GM06990 (cell line): ENCODE data around the gene IL1RL2.

Experiments
- DNase-seq: peaks from one replicate; pipeline ENCODE4 v3.0.0-alpha.2; 2011; ENCODE audit not compliant: insufficient read length; ENCODE audit errors: extremely low read depth
- H3K27me3 ChIP-seq: replicated peaks from 2 replicates; pipeline ENCODE4 v1.6.0; 2011; ENCODE audit warnings: low read length; ENCODE audit not compliant: control insufficient read depth, insufficient read depth
- H3K36me3 ChIP-seq: 2 replicates; pipeline ENCODE4 v1.5.1; 2011; ENCODE audit warnings: low read length; ENCODE audit not compliant: control insufficient read depth, insufficient read depth
- H3K4me3 ChIP-seq: replicated peaks from 2 replicates; pipeline ENCODE4 v1.5.1; 2011; ENCODE audit warnings: low read depth, mild to moderate bottlenecking, control low read depth, low read length
- TF ChIP-seq, protein P1 (sequence below): IDR thresholded peaks from 2 replicates; pipeline ENCODE4 v1.5.1; 2011; ENCODE audit warnings: low read length, control low read depth, mild to moderate bottlenecking, inconsistent platforms; ENCODE audit not compliant: insufficient read depth, poor library complexity, severe bottlenecking

IL1RL2 gene

DNA sequence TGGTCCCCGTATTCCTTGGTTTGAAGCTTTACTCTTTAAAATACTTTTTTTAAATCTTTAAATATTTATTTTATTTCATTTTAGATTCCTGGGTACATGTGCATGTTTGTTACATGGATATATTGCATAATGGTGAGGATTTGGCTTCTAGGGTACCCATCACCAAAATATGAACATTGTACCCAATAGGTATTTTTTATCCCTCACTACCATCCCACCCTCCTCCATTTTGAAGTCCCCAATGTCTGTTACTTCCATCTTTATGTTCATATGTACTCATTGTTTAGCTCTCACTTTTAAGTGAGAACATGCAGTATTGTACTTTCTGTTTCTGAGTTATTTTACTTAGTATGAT is 65.0 kb downstream of the IL1RL2 start:
- DNase-seq = no peak
- Histone ChIP-seq H3K36me3 (no peaks in the 10 kb centered on the region), H3K4me3 (no peak overlapping the region), H3K27me3 (no peaks in the 10 kb centered on the region; the same call in none of the 2 replicates)
- TF ChIP-seq, protein P1, sequence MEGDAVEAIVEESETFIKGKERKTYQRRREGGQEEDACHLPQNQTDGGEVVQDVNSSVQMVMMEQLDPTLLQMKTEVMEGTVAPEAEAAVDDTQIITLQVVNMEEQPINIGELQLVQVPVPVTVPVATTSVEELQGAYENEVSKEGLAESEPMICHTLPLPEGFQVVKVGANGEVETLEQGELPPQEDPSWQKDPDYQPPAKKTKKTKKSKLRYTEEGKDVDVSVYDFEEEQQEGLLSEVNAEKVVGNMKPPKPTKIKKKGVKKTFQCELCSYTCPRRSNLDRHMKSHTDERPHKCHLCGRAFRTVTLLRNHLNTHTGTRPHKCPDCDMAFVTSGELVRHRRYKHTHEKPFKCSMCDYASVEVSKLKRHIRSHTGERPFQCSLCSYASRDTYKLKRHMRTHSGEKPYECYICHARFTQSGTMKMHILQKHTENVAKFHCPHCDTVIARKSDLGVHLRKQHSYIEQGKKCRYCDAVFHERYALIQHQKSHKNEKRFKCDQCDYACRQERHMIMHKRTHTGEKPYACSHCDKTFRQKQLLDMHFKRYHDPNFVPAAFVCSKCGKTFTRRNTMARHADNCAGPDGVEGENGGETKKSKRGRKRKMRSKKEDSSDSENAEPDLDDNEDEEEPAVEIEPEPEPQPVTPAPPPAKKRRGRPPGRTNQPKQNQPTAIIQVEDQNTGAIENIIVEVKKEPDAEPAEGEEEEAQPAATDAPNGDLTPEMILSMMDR = no peak

DNA sequence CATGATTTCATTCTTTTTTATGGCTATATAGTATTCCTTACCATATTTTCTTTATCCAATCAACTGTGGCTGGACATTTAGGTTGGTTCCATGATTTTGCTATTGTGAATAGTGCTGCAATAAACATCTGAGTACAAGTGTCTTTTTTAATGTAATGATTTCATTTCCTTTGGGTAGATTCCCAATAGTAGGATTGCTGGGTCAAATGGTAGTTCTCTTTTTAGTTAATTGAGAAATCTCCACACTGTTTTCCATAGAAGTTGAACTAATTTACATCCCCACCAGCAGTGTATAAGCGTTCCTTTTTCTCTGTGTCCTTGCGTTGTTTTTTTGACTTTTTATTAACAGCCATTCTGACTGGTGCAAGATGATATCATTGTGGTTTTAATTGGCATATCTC is 65.4 kb downstream of the IL1RL2 start:
- DNase-seq = no peak
- H3K4me3 ChIP-seq = no peak overlapping the region
- no peaks in the 10 kb centered on the region for H3K36me3 ChIP-seq
- TF ChIP-seq, protein P1 = no peak
- H3K27me3 ChIP-seq = no peaks in the 10 kb centered on the region; the same call in none of the 2 replicates

DNA sequence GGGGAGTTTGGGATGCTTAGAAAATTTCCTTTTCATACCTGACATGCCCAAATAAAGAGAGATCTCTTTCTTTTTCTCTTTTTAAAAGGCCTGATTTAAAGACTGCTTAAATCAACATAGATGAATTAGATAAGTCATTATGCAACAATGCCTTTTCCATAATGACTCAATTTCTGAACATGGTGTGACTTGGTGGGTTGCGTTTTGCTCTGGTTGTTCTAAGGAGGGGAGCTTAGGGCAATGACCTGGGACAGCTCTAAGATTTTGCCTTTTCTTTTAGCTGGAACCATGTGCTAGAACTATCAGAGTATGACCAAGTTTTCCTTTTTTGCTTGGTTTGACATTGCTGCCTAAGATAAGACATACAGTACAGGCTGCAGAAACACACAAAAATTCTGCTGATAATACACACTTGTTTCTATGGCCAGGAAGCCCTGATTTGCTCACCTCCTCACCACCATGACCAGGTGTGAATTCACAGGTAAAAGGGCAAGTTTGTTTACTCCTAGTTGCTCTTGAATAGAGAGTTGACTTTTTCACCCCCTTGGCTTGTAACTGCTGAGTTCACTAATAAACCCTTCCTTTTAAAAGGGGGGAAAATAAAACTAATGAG is 66.4 kb downstream of the IL1RL2 start:
- no peak for DNase-seq
- TF ChIP-seq, protein P1 = no peak
- no peak overlapping the region for H3K4me3 ChIP-seq

DNA sequence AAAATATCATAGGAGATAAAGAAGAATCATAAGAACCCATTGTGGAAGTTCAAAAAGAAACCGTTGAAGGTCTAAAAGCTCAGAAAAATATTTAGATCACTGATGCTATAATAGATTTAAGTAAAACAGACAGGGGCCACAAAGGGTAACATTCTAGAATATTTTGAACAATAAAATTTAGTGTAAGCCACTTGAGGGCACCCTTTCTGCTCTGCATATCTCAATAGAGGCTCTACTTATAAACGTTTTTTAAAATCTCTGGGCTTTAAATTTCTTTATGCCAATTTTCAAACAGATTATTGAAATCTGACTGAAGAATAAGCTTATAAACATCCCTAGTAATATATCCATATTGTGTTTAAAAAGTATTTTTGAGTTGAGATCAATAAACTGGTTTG is 66.9 kb downstream of the IL1RL2 start:
- no peak overlapping the region for H3K4me3 ChIP-seq
- H3K27me3 ChIP-seq = peaks cover 1% of the 10 kb centered on the region
- no peaks in the 10 kb centered on the region for H3K36me3 ChIP-seq
- no peak for DNase-seq
- TF ChIP-seq, protein P1 = peak; percentile 32

More for the DNA sequence above, 66.4 kb downstream of the IL1RL2 start:
- Histone ChIP-seq H3K36me3 (no peaks in the 10 kb centered on the region), H3K27me3 (peaks cover 1% of the 10 kb centered on the region)

DNA sequence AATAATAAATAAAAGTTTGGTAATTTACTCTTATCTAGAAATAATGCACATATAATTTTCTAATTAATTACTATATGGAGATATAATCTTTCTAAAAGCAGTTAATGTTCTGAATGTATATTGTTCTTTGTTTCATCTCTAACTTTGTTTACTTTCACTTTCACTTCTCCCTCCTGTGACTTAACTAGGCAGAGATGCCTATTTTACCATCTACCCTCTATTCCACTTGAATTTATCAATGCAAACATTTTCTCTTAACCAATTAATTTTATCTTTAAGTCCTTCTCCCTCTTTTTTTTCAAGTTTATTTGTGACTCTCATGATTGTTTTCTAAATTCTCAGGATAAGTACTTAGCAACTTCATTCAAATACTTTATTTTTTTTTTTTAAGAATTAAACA is 69.5 kb downstream of the IL1RL2 start:
- H3K4me3 ChIP-seq = no peak overlapping the region
- H3K36me3 ChIP-seq = no peaks in the 10 kb centered on the region
- peaks cover 1% of the 10 kb centered on the region for H3K27me3 ChIP-seq
- TF ChIP-seq, protein P1 = no peak
- no peak for DNase-seq
